CD14-positive monocyte (primary cell): ENCODE measurements around the gene RAX2. TPM values are rescaled to one million over a fixed set of nuclear protein-coding genes. Genes with fewer than 3 reads are reported as not detected.

Experiments used
- DNase-seq, 3 donors: peaks; one replicate each; pipeline ENCODE4 v3.0.0-alpha.2; 2011 to 2022
- H2AFZ ChIP-seq: 2 replicates; pipeline ENCODE4 v1.6.0; 2012; ENCODE audit warnings: mild to moderate bottlenecking, low read depth, low read length, inconsistent platforms; ENCODE audit not compliant: insufficient read depth, poor library complexity, severe bottlenecking
- H3K27ac ChIP-seq, 2 donors: 1 replicate in 1 of 2; 2 replicates in 1 of 2; pipeline ENCODE4 v1.5.1; 2012 to 2013; ENCODE audit warnings: low read length in 2 of 2, control low read depth in 1 of 2, inconsistent platforms in 1 of 2, low read depth in 1 of 2, mild to moderate bottlenecking in 1 of 2
- H3K27me3 ChIP-seq, 2 donors: one replicate each; pipeline versions ENCODE4 v1.6.0 to v1.6.1; 2011 to 2013; ENCODE audit warnings: low read length in 2 of 2; ENCODE audit not compliant: control insufficient read depth in 2 of 2, insufficient read depth in 2 of 2
- H3K36me3 ChIP-seq, 2 donors: replicated peaks in 1 of 2; 1 replicate in 1 of 2; 2 replicates in 1 of 2; pipeline versions ENCODE4 v1.5.1 to v1.6.1; 2012 to 2013; ENCODE audit warnings: low read length in 2 of 2, control low read depth in 1 of 2, inconsistent platforms in 1 of 2, mild to moderate bottlenecking in 1 of 2; ENCODE audit not compliant: insufficient read depth in 2 of 2, control insufficient read depth in 1 of 2
- H3K4me1 ChIP-seq, 2 donors: 1 replicate in 1 of 2; 2 replicates in 1 of 2; pipeline versions ENCODE4 v1.5.1 to v1.6.1; 2012 to 2013; ENCODE audit warnings: low read length in 2 of 2, control low read depth in 1 of 2, inconsistent platforms in 1 of 2, mild to moderate bottlenecking in 1 of 2, moderate library complexity in 1 of 2; ENCODE audit not compliant: insufficient read depth in 2 of 2, control insufficient read depth in 1 of 2
- H3K4me2 ChIP-seq: replicated peaks from 2 replicates; pipeline ENCODE3; 2012; ENCODE audit warnings: low read length, moderate library complexity, mild to moderate bottlenecking; ENCODE audit not compliant: poor library complexity, severe bottlenecking; ENCODE audit errors: extremely low read depth
- H3K4me3 ChIP-seq, 3 experiments: fragments of 200-600 bp in 1 of 3; sonication (generic) in 1 of 3; replicated peaks in 1 of 3; 1 replicate in 2 of 3; 2 replicates in 1 of 3; pipeline ENCODE4 v1.5.1; 2011 to 2013; ENCODE audit warnings: low read length in 3 of 3, mild to moderate bottlenecking in 3 of 3, control low read depth in 2 of 3, low read depth in 2 of 3, inconsistent platforms in 1 of 3, moderate library complexity in 1 of 3
- H3K79me2 ChIP-seq: 2 replicates; pipeline ENCODE4 v1.6.0; 2012; ENCODE audit warnings: mild to moderate bottlenecking, control low read depth, inconsistent platforms, low read length, moderate library complexity; ENCODE audit not compliant: insufficient read depth
- H3K9ac ChIP-seq: 2 replicates; pipeline ENCODE4 v1.6.0; 2017; ENCODE audit warnings: low read length, mild to moderate bottlenecking; ENCODE audit not compliant: insufficient read depth, poor library complexity, severe bottlenecking
- H3K9me3 ChIP-seq, 2 donors: replicated peaks in 1 of 2; 1 replicate in 1 of 2; 2 replicates in 1 of 2; pipeline versions ENCODE4 v1.5.1 to v1.6.1; 2012 to 2013; ENCODE audit warnings: low read length in 2 of 2, control low read depth in 1 of 2; ENCODE audit not compliant: control insufficient read depth in 1 of 2, insufficient read depth in 1 of 2
- H4K20me1 ChIP-seq: 2 replicates; pipeline ENCODE4 v1.6.0; 2012; ENCODE audit warnings: mild to moderate bottlenecking, low read length, control low read depth, moderate library complexity; ENCODE audit not compliant: insufficient read depth
- H3K27ac Mint-ChIP-seq, 7 donors: one replicate each; pipeline ENCODE4 v1.8.0; 2020; ENCODE audit warnings: mild to moderate bottlenecking in 7 of 7, mixed read lengths in 7 of 7, moderate library complexity in 6 of 7, inconsistent platforms in 2 of 7
- H3K27me3 Mint-ChIP-seq, 3 donors: one replicate each; pipeline ENCODE4 v1.8.0; 2021 to 2022; ENCODE audit warnings: low read depth in 3 of 3, mild to moderate bottlenecking in 3 of 3, mixed read lengths in 3 of 3, moderate library complexity in 3 of 3, inconsistent platforms in 1 of 3
- H3K36me3 Mint-ChIP-seq, 2 donors: one replicate each; pipeline ENCODE4 v1.8.0; 2020; ENCODE audit warnings: mixed read lengths in 2 of 2, inconsistent platforms in 1 of 2, mild to moderate bottlenecking in 1 of 2
- H3K4me1 Mint-ChIP-seq: one replicate; pipeline ENCODE4 v1.8.0; 2020; ENCODE audit warnings: mild to moderate bottlenecking, mixed read lengths
- H3K4me3 Mint-ChIP-seq, 2 donors: one replicate each; pipeline ENCODE4 v1.8.0; 2020; ENCODE audit warnings: mild to moderate bottlenecking in 2 of 2, mixed read lengths in 2 of 2, moderate library complexity in 1 of 2
- H3K9me3 Mint-ChIP-seq, 7 donors: one replicate each; pipeline ENCODE4 v1.8.0; 2020 to 2022; ENCODE audit warnings: mixed read lengths in 7 of 7, mild to moderate bottlenecking in 6 of 7, moderate library complexity in 6 of 7, inconsistent platforms in 2 of 7
- WGBS: methylation state at CpG from one replicate; pipeline ENCODE4 v1.1.5; 2013; ENCODE audit warnings: missing lambda C conversion rate; ENCODE audit not compliant: insufficient coverage; 5-methylcytosine and 5-hydroxymethylcytosine counted together
- intact Hi-C, 2 donors: fragments of 100-400 bp; cut with micrococcal nuclease; formaldehyde crosslinking; loops; one replicate each; pipeline versions ENCODE4 v1.15.0 to v1.15.1; 2023
- polyA plus RNA-seq, 3 donors: library from polyadenylated mRNA; depleted of rRNA in 1 of 3; unstranded in 2 of 3; stranded (reverse) in 1 of 3; fragments of 300-500 nt in 2 of 3; fragments of >200 nt in 1 of 3; fragmentation: Illumina TruSeq in 2 of 3; gene quantifications; 1 replicate in 2 of 3; 2 replicates in 1 of 3; pipeline ENCODE4 v1.2.3, GENCODE V29; 2012 to 2021
- TF ChIP-seq, protein P1 (sequence below): fragments of 200-600 bp; IDR thresholded peaks from one replicate; pipeline ENCODE4 v1.8.0; 2022; ENCODE audit warnings: antibody characterized with exemption, mild to moderate bottlenecking

The RAX2 gene
- polyA plus RNA-seq, 3 donors: not detected

DNA sequence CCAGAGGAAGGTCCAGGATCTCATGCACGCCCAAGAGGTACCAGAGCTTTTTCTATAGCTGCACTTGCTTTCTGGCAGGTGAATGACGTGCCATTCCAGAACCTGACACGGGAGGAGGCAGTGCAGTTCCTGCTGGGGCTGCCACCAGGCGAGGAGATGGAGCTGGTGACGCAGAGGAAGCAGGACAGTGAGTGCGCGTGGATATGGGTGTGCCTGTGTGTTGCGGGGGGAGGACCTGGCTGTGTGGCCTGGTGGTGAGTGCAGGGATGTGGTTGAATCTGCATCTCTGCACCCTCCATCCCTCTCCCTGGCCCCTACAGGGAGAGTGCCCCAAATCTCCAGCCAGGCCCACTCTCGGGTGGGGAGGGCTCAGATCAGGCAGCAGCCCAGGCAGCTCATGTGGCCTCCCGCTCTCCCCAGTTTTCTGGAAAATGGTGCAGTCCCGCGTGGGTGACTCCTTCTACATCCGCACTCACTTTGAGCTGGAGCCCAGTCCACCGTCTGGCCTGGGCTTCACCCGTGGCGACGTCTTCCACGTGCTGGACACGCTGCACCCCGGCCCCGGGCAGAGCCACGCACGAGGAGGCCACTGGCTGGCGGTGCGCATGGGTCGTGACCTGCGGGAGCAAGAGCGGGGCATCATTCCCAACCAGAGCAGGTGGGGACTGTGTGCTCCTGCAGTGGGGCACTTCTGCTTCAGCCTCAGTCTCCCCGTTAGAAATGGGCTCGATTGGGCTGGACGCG lies 33.4 kb downstream of the RAX2 start:
- intact Hi-C loops: no loop called here
- Mint-ChIP-seq H3K9me3 (peaks cover 0 to 5% (median 0%) of the 10 kb centered on the region in 7 donors), H3K27ac (peak overlapping the region in 1 of 7 donors; percentile 26), H3K36me3 (no peaks in the 10 kb centered on the region), H3K4me1 (no peaks in the 10 kb centered on the region), H3K4me3 (no peak overlapping the region), H3K27me3 (peaks cover 5 to 6% (median 5%) of the 10 kb centered on the region in 3 donors)
- DNase-seq: no peak
- no peaks in the 10 kb centered on the region for H4K20me1 ChIP-seq
- no peaks in the 10 kb centered on the region for H3K27me3 ChIP-seq
- WGBS: 97% methylated on average over 27 of the region's 32 CpGs
- no peak overlapping the region for H3K4me2 ChIP-seq
- no peak overlapping the region for H3K4me3 ChIP-seq
- H3K4me1 ChIP-seq: no peaks in the 10 kb centered on the region
- no peak overlapping the region for H3K27ac ChIP-seq
- no peaks in the 10 kb centered on the region for H3K36me3 ChIP-seq
- H3K79me2 ChIP-seq: no peaks in the 10 kb centered on the region
- TF ChIP-seq, protein P1, sequence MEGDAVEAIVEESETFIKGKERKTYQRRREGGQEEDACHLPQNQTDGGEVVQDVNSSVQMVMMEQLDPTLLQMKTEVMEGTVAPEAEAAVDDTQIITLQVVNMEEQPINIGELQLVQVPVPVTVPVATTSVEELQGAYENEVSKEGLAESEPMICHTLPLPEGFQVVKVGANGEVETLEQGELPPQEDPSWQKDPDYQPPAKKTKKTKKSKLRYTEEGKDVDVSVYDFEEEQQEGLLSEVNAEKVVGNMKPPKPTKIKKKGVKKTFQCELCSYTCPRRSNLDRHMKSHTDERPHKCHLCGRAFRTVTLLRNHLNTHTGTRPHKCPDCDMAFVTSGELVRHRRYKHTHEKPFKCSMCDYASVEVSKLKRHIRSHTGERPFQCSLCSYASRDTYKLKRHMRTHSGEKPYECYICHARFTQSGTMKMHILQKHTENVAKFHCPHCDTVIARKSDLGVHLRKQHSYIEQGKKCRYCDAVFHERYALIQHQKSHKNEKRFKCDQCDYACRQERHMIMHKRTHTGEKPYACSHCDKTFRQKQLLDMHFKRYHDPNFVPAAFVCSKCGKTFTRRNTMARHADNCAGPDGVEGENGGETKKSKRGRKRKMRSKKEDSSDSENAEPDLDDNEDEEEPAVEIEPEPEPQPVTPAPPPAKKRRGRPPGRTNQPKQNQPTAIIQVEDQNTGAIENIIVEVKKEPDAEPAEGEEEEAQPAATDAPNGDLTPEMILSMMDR: no peak
- H3K9ac ChIP-seq: no peak overlapping the region
- no peak overlapping the region for H2AFZ ChIP-seq
- H3K9me3 ChIP-seq: no peaks in the 10 kb centered on the region

DNA sequence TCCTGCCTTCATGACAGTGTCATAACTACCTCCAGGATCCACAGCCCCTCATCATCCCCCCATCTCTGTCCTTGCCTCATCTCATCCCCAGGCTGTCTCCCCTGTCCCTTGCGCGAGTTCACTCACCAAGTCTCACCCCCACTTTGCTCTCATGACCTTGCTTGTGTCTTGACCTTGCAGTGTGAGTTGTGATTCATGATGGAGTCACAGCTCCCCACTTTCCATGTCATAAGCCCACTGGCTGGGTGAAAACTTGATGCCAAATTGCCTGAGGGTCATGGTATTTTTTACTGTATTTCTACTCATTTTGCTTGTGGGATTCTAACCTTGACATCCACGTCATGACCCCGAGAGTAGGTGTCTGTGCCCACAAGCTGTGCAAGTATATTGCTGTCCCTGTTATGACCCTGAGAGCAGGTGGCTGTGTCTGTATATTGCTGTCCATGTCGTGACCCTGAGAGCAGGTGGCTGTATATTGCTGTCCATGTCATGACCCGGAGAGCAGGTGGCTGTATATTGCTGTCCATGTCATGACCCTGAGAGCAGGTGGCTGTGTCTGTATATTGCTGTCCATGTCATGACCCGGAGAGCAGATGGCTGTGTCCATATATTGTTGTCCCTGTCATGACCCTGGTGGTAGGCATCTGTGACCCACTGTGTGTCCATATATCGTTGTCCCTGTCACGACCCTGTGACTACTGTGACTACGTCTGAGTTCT lies 34.4 kb downstream of the RAX2 start:
- no peak overlapping the region for H3K4me2 ChIP-seq
- no peak overlapping the region for H3K27ac ChIP-seq
- H3K79me2 ChIP-seq: no peaks in the 10 kb centered on the region
- intact Hi-C loops: no loop called here
- H3K27me3 Mint-ChIP-seq: peaks cover 5 to 8% (median 7%) of the 10 kb centered on the region in 3 donors
- no peaks in the 10 kb centered on the region for H3K4me1 ChIP-seq
- H3K9ac ChIP-seq: no peak overlapping the region
- H3K4me3 Mint-ChIP-seq: no peak overlapping the region
- H3K36me3 Mint-ChIP-seq: no peaks in the 10 kb centered on the region
- no peaks in the 10 kb centered on the region for H3K9me3 ChIP-seq
- no peaks in the 10 kb centered on the region for H3K36me3 ChIP-seq
- no peak overlapping the region for H2AFZ ChIP-seq
- no peak overlapping the region for H3K4me3 ChIP-seq
- H3K9me3 Mint-ChIP-seq: peaks cover 0 to 2% (median 0%) of the 10 kb centered on the region in 7 donors
- WGBS: 97% methylated on average over 7 of the region's 10 CpGs
- no peaks in the 10 kb centered on the region for H3K27me3 ChIP-seq
- H4K20me1 ChIP-seq: no peaks in the 10 kb centered on the region
- TF ChIP-seq, protein P1: no peak
- no peaks in the 10 kb centered on the region for H3K4me1 Mint-ChIP-seq
- DNase-seq: no peak
- H3K27ac Mint-ChIP-seq: no peak overlapping the region
